ENCODE measurements around the gene MVB12A. TPM values are rescaled to one million over a fixed set of nuclear protein-coding genes. Genes with fewer than 3 reads are reported as not detected.

MVB12A gene
- total RNA-seq, 1 donor from 2014 or later: 36.3 TPM

DNA sequence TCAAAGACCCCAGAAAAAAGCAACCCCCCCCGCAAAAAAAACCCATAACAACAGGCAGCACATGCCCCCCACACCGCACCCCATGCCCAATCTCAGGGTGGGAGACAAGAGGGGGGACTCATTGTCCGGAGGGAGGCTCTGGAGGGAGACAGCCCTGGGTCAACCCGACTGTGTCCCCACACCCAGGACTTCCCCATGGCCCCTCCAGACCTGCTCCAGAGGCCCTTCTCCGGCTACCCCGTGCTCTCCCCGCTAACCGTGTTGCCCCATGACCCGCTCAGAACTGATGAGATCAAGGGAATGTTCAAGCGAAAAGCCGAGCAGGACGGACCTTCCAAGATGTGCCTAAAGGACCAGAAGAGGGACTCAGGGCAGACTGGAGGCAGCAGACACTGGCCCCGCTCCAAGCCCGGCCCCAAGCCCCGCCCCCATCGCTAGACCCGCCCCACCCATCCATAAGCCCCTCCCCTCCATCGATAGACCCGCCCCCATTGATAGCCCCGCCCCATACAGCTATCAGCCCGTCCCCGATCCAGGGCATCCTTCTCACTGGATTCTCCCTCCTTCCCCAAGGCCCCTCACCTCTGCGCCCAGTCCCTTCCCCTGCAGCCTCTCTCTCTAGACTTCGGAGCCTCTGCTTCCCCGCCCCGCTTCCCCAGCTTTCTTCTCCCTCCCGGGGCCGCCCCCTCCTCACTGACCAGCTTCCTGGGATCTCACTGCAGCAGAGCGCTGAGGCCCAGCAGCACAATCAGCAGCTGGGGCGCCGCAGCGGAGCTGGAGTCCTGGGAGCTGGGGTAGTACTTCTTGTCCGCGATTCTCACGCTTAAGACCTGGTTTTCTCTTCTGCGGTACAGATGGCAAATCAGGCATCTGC lies 16.6 kb upstream of the MVB12A start:
- intact Hi-C loops (cut with DNase I): no loop called here
- peaks cover 17% of the 10 kb centered on the region for H3K4me1 ChIP-seq
- H3K9me3 ChIP-seq: no peaks in the 10 kb centered on the region
- ATAC-seq: peak; percentile 70
- H3K27me3 ChIP-seq: no peaks in the 10 kb centered on the region
- TF ChIP-seq, protein P1, sequence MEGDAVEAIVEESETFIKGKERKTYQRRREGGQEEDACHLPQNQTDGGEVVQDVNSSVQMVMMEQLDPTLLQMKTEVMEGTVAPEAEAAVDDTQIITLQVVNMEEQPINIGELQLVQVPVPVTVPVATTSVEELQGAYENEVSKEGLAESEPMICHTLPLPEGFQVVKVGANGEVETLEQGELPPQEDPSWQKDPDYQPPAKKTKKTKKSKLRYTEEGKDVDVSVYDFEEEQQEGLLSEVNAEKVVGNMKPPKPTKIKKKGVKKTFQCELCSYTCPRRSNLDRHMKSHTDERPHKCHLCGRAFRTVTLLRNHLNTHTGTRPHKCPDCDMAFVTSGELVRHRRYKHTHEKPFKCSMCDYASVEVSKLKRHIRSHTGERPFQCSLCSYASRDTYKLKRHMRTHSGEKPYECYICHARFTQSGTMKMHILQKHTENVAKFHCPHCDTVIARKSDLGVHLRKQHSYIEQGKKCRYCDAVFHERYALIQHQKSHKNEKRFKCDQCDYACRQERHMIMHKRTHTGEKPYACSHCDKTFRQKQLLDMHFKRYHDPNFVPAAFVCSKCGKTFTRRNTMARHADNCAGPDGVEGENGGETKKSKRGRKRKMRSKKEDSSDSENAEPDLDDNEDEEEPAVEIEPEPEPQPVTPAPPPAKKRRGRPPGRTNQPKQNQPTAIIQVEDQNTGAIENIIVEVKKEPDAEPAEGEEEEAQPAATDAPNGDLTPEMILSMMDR (IDR thresholded peaks at IDR 0.05): no peak
- no peaks in the 10 kb centered on the region for H3K36me3 ChIP-seq
- DNase-seq: no peak
- H3K27ac ChIP-seq: no peak overlapping the region
- peak overlapping the region; percentile 55 for H3K4me3 ChIP-seq

DNA sequence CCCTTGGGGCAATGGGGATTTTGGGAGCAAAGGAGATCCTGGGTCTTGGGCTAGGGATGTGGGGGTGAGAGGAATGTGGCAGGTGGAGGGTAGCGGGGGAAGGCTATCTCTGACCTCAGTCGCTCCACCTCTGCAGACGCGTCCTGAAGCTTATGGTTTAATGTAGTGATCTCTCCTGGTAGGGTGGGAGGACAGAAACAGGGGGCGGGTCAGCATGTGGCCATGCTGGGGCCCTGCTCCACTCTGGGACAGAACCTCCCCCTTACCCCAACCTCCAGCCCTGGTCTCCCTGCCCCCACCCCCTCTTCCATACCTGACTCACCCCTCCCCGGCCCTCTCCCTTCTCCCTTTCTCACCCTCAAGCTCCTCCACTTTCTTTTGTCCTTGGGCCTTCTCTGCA lies 15.8 kb upstream of the MVB12A start:
- ATAC-seq: no peak
- Histone ChIP-seq H3K4me1 (peaks cover 17% of the 10 kb centered on the region), H3K4me3 (peak overlapping the region; percentile 55), H3K36me3 (no peaks in the 10 kb centered on the region), H3K27ac (no peak overlapping the region), H3K9me3 (no peaks in the 10 kb centered on the region), H3K27me3 (no peaks in the 10 kb centered on the region)
- TF ChIP-seq, protein P1 (IDR thresholded peaks at IDR 0.05): no peak
- DNase-seq: no peak
- intact Hi-C loops (cut with DNase I): no loop called here

DNA sequence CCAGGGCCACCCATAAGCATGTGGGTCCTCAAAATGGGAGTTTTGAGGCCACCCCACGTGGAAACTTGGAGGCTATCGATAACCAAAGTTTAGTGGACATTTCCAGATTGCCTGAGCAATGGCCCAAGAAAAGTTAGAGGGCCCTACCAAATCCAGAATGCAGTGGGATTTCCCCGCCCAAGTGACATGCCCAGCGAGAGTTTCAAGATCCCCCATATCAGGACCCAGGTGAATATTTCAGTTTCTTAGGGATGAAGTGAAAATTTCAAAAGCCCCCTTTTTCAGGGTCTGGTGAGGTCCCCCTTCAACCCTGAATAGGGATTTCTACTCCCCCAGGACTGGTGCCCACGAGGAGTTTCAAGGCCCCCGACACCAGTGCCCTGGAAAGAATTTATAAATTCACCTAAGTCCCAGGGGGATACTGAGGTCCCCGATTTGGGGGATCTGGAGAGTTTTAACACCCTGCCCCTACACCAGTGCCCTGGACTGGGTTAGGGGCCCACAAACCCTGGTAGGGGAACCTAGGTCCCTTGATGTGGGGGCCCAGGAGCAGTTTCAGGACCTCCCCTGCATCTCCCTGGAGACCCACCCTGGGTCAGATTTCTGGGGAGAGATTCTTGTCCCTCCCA lies 15.1 kb upstream of the MVB12A start:
- peaks cover 17% of the 10 kb centered on the region for H3K4me1 ChIP-seq
- peak overlapping the region; percentile 76 for H3K27ac ChIP-seq
- ATAC-seq: no peak

DNA sequence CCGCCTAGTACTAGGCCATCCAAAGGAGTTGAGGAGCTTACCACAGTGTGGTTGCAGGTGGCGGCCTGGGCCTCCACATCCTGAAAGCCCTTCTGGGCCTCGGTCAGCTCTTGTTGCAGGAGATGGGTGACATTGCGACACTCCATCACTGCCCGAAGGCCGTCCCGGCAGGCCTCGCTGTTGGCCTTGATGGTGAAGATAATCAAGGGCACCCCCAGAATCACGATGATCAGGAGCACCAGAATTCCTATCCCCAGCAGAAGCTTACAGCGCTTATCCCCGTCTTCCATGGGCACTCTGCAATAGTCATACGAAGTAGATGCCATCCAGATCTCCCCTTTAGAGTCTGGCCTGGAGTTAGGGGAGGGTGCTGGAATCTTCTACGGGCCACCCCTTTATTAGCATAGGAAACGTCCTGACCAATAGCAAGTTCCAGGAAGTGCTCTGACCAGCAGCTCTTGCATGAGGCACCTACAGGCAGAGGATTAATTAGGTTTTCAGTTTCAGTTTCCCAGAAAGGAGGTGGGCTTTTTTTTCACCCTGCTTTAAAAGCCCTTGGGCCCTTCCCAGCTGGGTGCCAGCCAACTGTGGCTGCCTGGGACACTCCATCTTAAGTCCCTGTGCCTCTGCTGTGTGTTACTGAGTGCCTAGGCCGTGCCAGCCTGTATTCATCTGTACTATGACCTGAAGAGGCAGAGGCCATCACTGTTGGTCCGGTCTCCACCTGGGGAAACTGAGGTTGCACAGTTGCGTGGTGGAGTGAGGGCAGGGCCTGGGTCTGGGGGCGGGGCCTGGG lies 14.4 kb upstream of the MVB12A start, which contains the start of gene BST2:
Gene BST2 (minus strand): TSS at position 381 of the 796 bp plus-strand sequence. CDS start 55 bp downstream, at position 326.
- intact Hi-C loops (cut with DNase I): no loop called here
- TF ChIP-seq, protein P1 (IDR thresholded peaks at IDR 0.05): no peak
- Histone ChIP-seq H3K36me3 (no peaks in the 10 kb centered on the region), H3K4me3 (peak within 1 kb of the TSS; percentile 55), H3K9me3 (no peaks in the 10 kb centered on the region), H3K27ac (peak within 1 kb of the TSS; percentile 76), H3K27me3 (no peaks in the 10 kb centered on the region), H3K4me1 (peaks cover 17% of the 10 kb centered on the region)
- ATAC-seq (peak; percentile 95), DNase-seq (no peak)

More for the DNA sequence above, 15.1 kb upstream of the MVB12A start:
- Histone ChIP-seq H3K36me3 (no peaks in the 10 kb centered on the region), H3K9me3 (no peaks in the 10 kb centered on the region), H3K27me3 (no peaks in the 10 kb centered on the region), H3K4me3 (peak overlapping the region; percentile 55)
- no peak for DNase-seq
- TF ChIP-seq, protein P1 (IDR thresholded peaks at IDR 0.05): no peak
- intact Hi-C loops (cut with DNase I): no loop called here

DNA sequence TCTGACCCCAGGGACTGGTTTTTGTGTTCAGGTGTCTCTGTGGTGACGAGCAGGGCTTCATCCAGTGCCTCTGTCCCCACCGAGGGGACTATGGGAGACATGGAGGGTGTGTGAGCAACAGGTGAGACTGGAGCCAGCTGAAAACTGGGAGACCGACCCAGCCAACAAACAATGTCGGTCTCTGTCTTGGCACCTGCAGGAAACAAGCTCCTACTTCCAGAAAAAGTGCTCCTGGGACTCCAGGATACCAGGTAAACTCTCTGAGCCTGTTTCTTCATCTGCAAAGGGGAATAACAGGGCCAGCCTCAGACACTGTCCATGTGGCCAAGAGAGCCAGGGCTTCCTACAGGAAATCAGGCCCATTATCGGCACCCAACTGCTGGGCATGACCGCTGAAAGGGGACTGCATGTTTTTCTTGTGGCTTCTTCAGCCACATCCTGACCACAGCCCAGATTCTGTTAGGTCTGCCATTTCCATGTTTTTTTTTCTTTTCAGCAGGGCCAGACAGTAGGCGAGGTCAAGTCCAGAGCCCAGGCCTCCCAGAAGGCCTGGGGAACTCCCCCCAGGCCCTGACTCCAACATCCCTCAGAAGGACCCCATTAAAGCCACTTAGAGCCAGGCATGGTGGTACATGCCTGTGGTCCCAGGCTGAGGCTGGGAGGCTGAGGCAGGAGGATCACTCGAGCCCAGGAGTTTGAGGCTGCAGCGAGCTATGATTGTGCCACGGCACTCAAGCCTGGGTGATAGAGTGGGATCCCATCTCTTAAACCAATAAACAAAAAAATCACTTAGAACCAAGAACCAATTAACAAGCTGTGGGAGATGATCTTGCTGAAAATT lies 13.6 kb upstream of the MVB12A start:
- Histone ChIP-seq H3K4me3 (peak overlapping the region; percentile 55), H3K27me3 (no peaks in the 10 kb centered on the region), H3K9me3 (no peaks in the 10 kb centered on the region), H3K36me3 (no peaks in the 10 kb centered on the region), H3K4me1 (peaks cover 17% of the 10 kb centered on the region), H3K27ac (peak overlapping the region; percentile 76)
- DNase-seq (no peak), ATAC-seq (peak; percentile 4)
- TF ChIP-seq, protein P1 (IDR thresholded peaks at IDR 0.05): no peak
- intact Hi-C loops (cut with DNase I): no loop called here

Data from upper lobe of right lung (tissue), 1 donor.